K562 (cell line): ENCODE data around the gene RTL10. TPM values are rescaled to one million over a fixed set of nuclear protein-coding genes. Genes with fewer than 3 reads are reported as not detected.

Source experiments
- CEBPB ChIP-seq: fragments of 450-650 bp; IDR thresholded peaks from 2 replicates; pipeline ENCODE4 v1.6.1; 2016; ENCODE audit warnings: missing genetic modification characterization, missing compliant biosample characterization
- E2F3 ChIP-seq: fragments of 250-450 bp; sonication (Bioruptor Pico); IDR thresholded peaks from 2 replicates; pipeline ENCODE4 v1.4.0; 2020; ENCODE audit warnings: mild to moderate bottlenecking
- GMEB1 ChIP-seq: fragments of 250-450 bp; sonication (Bioruptor Pico); IDR thresholded peaks from 2 replicates; pipeline ENCODE4 v1.4.0; 2020; ENCODE audit warnings: mild to moderate bottlenecking
- ILK ChIP-seq: fragments of 450-650 bp; IDR thresholded peaks from 2 replicates; pipeline ENCODE4 v1.6.1; 2016; ENCODE audit warnings: missing genetic modification characterization, low read depth, mild to moderate bottlenecking, missing compliant biosample characterization, moderate library complexity, borderline replicate concordance
- NFRKB ChIP-seq: fragments of 450-650 bp; IDR thresholded peaks from 2 replicates; pipeline ENCODE4 v1.6.1; 2016; ENCODE audit warnings: low read depth
- RREB1 ChIP-seq: fragments of 250-450 bp; sonication (Bioruptor Pico); IDR thresholded peaks from 2 replicates; pipeline ENCODE4 v1.4.0; 2020
- STAT5A ChIP-seq: IDR thresholded peaks from 2 replicates; pipeline ENCODE4 v1.6.1; 2012; ENCODE audit warnings: low read length, inconsistent platforms, borderline replicate concordance
- TCF7L2 ChIP-seq: fragments of 150-350 bp; IDR thresholded peaks from 2 replicates; pipeline ENCODE4 v1.6.1; 2016; ENCODE audit warnings: low read depth, mild to moderate bottlenecking, low read length, moderate library complexity
- WHSC1 ChIP-seq: IDR thresholded peaks from one replicate; pipeline ENCODE4 v1.6.1; 2012; ENCODE audit warnings: low read length, control low read depth, inconsistent platforms
- polyA plus RNA-seq, 8 experiments: library from polyadenylated mRNA; depleted of rRNA in 4 of 8; stranded (reverse) in 5 of 8; unstranded in 3 of 8; fragments of >200 nt; fragmentation: Nextera tagmentation in 2 of 8; fragmentation: Illumina TruSeq in 1 of 8; extraction: Ambion mirVana in 2 of 8; extraction: Trizol in 1 of 8; gene quantifications; 2 replicates each; pipeline versions ENCODE4 v1.2.1 to v1.2.3, GENCODE V29; 2011 to 2014; ENCODE audit warnings: inconsistent platforms in 1 of 8, missing spikeins in 1 of 8
- total RNA-seq, 7 experiments: library from RNA; depleted of rRNA in 6 of 7; stranded (reverse); fragments of >200 nt in 6 of 7; fragmentation: Illumina TruSeq in 2 of 7; extraction: Trizol in 2 of 7; gene quantifications; 2 replicates each; pipeline versions ENCODE4 v1.2.1 to v1.2.3, GENCODE V29; 2011 to 2021; ENCODE audit warnings: low replicate concordance in 1 of 7
- TF ChIP-seq, protein P1 (sequence below), 2 experiments: fragments of 450-650 bp in 1 of 2; sonication (generic) in 1 of 2; formaldehyde crosslinking in 1 of 2; IDR thresholded peaks; 2 replicates each; pipeline versions ENCODE4 v1.7.1 to v1.9.0; 2016 to 2022; ENCODE audit warnings: inconsistent platforms in 1 of 2, mild to moderate bottlenecking in 1 of 2, missing genetic modification reagents in 1 of 2

Gene RTL10
- total and polyA plus RNA-seq, 9 of the 15 experiments (the other 6 are each of a cell fraction or from before 2014, with no cell fraction given), result 19.8 to 75.5 (median 32.5) TPM

- TF ChIP-seq, protein P1, sequence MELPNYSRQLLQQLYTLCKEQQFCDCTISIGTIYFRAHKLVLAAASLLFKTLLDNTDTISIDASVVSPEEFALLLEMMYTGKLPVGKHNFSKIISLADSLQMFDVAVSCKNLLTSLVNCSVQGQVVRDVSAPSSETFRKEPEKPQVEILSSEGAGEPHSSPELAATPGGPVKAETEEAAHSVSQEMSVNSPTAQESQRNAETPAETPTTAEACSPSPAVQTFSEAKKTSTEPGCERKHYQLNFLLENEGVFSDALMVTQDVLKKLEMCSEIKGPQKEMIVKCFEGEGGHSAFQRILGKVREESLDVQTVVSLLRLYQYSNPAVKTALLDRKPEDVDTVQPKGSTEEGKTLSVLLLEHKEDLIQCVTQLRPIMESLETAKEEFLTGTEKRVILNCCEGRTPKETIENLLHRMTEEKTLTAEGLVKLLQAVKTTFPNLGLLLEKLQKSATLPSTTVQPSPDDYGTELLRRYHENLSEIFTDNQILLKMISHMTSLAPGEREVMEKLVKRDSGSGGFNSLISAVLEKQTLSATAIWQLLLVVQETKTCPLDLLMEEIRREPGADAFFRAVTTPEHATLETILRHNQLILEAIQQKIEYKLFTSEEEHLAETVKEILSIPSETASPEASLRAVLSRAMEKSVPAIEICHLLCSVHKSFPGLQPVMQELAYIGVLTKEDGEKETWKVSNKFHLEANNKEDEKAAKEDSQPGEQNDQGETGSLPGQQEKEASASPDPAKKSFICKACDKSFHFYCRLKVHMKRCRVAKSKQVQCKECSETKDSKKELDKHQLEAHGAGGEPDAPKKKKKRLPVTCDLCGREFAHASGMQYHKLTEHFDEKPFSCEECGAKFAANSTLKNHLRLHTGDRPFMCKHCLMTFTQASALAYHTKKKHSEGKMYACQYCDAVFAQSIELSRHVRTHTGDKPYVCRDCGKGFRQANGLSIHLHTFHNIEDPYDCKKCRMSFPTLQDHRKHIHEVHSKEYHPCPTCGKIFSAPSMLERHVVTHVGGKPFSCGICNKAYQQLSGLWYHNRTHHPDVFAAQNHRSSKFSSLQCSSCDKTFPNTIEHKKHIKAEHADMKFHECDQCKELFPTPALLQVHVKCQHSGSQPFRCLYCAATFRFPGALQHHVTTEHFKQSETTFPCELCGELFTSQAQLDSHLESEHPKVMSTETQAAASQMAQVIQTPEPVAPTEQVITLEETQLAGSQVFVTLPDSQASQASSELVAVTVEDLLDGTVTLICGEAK (IDR thresholded peaks at IDR 0.05), result no peak
- TF ChIP-seq, protein P1 (CRISPR knock-in tag; IDR thresholded peaks at IDR 0.05), result peak; percentile 7
- TF ChIP-seq WHSC1 (peak; percentile 53), TCF7L2 (no peak), RREB1 (CRISPR knock-in tag) (no peak), NFRKB (no peak), ILK (tag) (no peak), CEBPB (tag) (no peak), GMEB1 (CRISPR knock-in tag) (no peak), E2F3 (CRISPR knock-in tag) (0 out of 2 replicates have a peak, but pooled peaks have one; percentile 25), STAT5A (no peak)
Observed at GRCh38 chr22:19808873-19809478, 45.7 kb downstream of the RTL10 start (continued).
